ENCODE results near the gene ZNF232. TPM values are rescaled to one million over a fixed set of nuclear protein-coding genes. Genes with fewer than 3 reads are reported as not detected.
"Not testable (repeated sequence)": the region's sequence is repeated elsewhere in the genome, so short reads cannot be mapped to it uniquely, and the experiment has no call there.

The ZNF232 gene
- total RNA-seq, 1 donor from 2014 or later: 7.9 TPM

GRCh38 chr17:5126719-5127488, 15.2 kb upstream of the ZNF232 start:
- no peak overlapping the region for H3K27ac Mint-ChIP-seq (ENCODE audit: unreplicated experiment)
- H3K9me3 Mint-ChIP-seq (ENCODE audit: unreplicated experiment): no peaks in the 10 kb centered on the region
- no peaks in the 10 kb centered on the region for H3K36me3 Mint-ChIP-seq (ENCODE audit: unreplicated experiment)
- peak; percentile 80 for DNase-seq (ENCODE audit: extremely low spot score, unreplicated experiment)
- TF ChIP-seq CTCF (IDR thresholded peaks at IDR 0.05): no peak
- peaks cover 9% of the 10 kb centered on the region for H3K27me3 Mint-ChIP-seq (ENCODE audit: unreplicated experiment)
- H3K4me1 Mint-ChIP-seq (ENCODE audit: unreplicated experiment): no peaks in the 10 kb centered on the region
- H3K4me3 Mint-ChIP-seq (ENCODE audit: unreplicated experiment): no peak overlapping the region

- H3K27me3 Mint-ChIP-seq (ENCODE audit: unreplicated experiment); H3K27ac Mint-ChIP-seq (ENCODE audit: unreplicated experiment); H3K36me3 Mint-ChIP-seq (ENCODE audit: unreplicated experiment); H3K4me3 Mint-ChIP-seq (ENCODE audit: unreplicated experiment); H3K4me1 Mint-ChIP-seq (ENCODE audit: unreplicated experiment); H3K9me3 Mint-ChIP-seq (ENCODE audit: unreplicated experiment): not testable (repeated sequence)
- peak; percentile 48 for DNase-seq (ENCODE audit: extremely low spot score, unreplicated experiment)
Measured at GRCh38 chr17:5124896-5125295, 13.2 kb upstream of the ZNF232 start.

- not testable (repeated sequence) for H3K27ac Mint-ChIP-seq (ENCODE audit: unreplicated experiment); H3K4me1 Mint-ChIP-seq (ENCODE audit: unreplicated experiment); H3K27me3 Mint-ChIP-seq (ENCODE audit: unreplicated experiment); H3K4me3 Mint-ChIP-seq (ENCODE audit: unreplicated experiment); H3K9me3 Mint-ChIP-seq (ENCODE audit: unreplicated experiment); H3K36me3 Mint-ChIP-seq (ENCODE audit: unreplicated experiment)
- peak; percentile 44 for DNase-seq (ENCODE audit: extremely low spot score, unreplicated experiment)
Measured at GRCh38 chr17:5124125-5124760, 12.6 kb upstream of the ZNF232 start.

- Mint-ChIP-seq H3K36me3 (ENCODE audit: unreplicated experiment) (no peaks in the 10 kb centered on the region), H3K9me3 (ENCODE audit: unreplicated experiment) (no peaks in the 10 kb centered on the region), H3K27ac (ENCODE audit: unreplicated experiment) (no peak overlapping the region), H3K4me1 (ENCODE audit: unreplicated experiment) (peaks cover 2% of the 10 kb centered on the region), H3K27me3 (ENCODE audit: unreplicated experiment) (peaks cover 9% of the 10 kb centered on the region), H3K4me3 (ENCODE audit: unreplicated experiment) (no peak overlapping the region)
- TF ChIP-seq CTCF (IDR thresholded peaks at IDR 0.05): no peak
- DNase-seq (ENCODE audit: extremely low spot score, unreplicated experiment): peak; percentile 82
Measured at GRCh38 chr17:5123343-5124124, 11.9 kb upstream of the ZNF232 start.

- H3K27ac Mint-ChIP-seq (ENCODE audit: unreplicated experiment): no peak overlapping the region
- DNase-seq (ENCODE audit: extremely low spot score, unreplicated experiment): peak; percentile 84
- no peaks in the 10 kb centered on the region for H3K9me3 Mint-ChIP-seq (ENCODE audit: unreplicated experiment)
- TF ChIP-seq CTCF (IDR thresholded peaks at IDR 0.05): no peak
- H3K27me3 Mint-ChIP-seq (ENCODE audit: unreplicated experiment): peaks cover 11% of the 10 kb centered on the region
- peak overlapping the region; percentile 72 for H3K4me3 Mint-ChIP-seq (ENCODE audit: unreplicated experiment)
- H3K4me1 Mint-ChIP-seq (ENCODE audit: unreplicated experiment): peaks cover 2% of the 10 kb centered on the region
- no peaks in the 10 kb centered on the region for H3K36me3 Mint-ChIP-seq (ENCODE audit: unreplicated experiment)
Measured at GRCh38 chr17:5122586-5123342, 11.1 kb upstream of the ZNF232 start.

- not testable (repeated sequence) for H3K36me3 Mint-ChIP-seq (ENCODE audit: unreplicated experiment); H3K4me1 Mint-ChIP-seq (ENCODE audit: unreplicated experiment); H3K27me3 Mint-ChIP-seq (ENCODE audit: unreplicated experiment); H3K27ac Mint-ChIP-seq (ENCODE audit: unreplicated experiment); H3K9me3 Mint-ChIP-seq (ENCODE audit: unreplicated experiment)
- peak overlapping the region; percentile 72 for H3K4me3 Mint-ChIP-seq (ENCODE audit: unreplicated experiment)
- peak; percentile 71 for DNase-seq (ENCODE audit: extremely low spot score, unreplicated experiment)
Measured at GRCh38 chr17:5122056-5122455, 10.4 kb upstream of the ZNF232 start.
